ENCODE measurements around the gene DRAXIN. TPM values are rescaled to one million over a fixed set of nuclear protein-coding genes. Genes with fewer than 3 reads are reported as not detected.

The DRAXIN gene
- polyA plus RNA-seq, 1 donor: 0.42 TPM

DNA sequence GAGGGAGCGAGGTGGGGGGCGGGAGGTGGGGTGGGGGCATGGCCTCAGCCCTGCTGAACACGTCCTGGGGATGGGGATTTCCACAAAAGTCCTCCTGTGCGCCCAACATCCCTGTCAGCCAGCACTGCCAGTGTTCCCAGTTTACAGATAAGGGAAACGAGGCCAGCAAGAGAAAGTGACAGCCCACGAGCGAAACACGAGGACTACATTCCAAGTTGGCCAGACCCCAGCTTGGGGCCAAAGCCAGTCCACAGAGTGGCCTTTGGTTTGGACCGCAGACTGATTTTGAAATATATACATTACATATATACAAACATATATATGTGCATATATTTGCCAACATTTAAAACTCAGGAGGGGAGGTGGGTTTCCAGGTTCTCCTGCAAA lies 42.3 kb upstream of the DRAXIN start:
- peaks cover 28% of the 10 kb centered on the region for H3K27me3 ChIP-seq (ENCODE audit: control insufficient read depth, insufficient read depth, low read length)
- H3K4me3 ChIP-seq (ENCODE audit: low read length): no peak overlapping the region
- DNase-seq: no peak
- H3K9me3 ChIP-seq (ENCODE audit: control insufficient read depth, low read depth, low read length): no peaks in the 10 kb centered on the region
- WGBS (ENCODE audit: insufficient coverage, low lambda C conversion rate): no CpG with 5 or more reads among the region's 9 CpGs
- peaks cover 41% of the 10 kb centered on the region for H3K4me1 ChIP-seq (ENCODE audit: control insufficient read depth, insufficient read depth, low read length)
- no peak overlapping the region for H3K27ac ChIP-seq (ENCODE audit: low read length)
- H3K36me3 ChIP-seq (ENCODE audit: control insufficient read depth, insufficient read depth, low read length): peaks cover 7% of the 10 kb centered on the region

GRCh38 chr1:11649624-11650330 lies 41.7 kb upstream of the DRAXIN start:
- no peaks in the 10 kb centered on the region for H3K9me3 ChIP-seq (ENCODE audit: control insufficient read depth, low read depth, low read length)
- no peak overlapping the region for H3K4me3 ChIP-seq (ENCODE audit: low read length)
- H3K4me1 ChIP-seq (ENCODE audit: control insufficient read depth, insufficient read depth, low read length): peaks cover 41% of the 10 kb centered on the region
- H3K27me3 ChIP-seq (ENCODE audit: control insufficient read depth, insufficient read depth, low read length): peaks cover 28% of the 10 kb centered on the region
- H3K36me3 ChIP-seq (ENCODE audit: control insufficient read depth, insufficient read depth, low read length): peaks cover 7% of the 10 kb centered on the region
- no peak for DNase-seq
- no CpG with 5 or more reads among the region's 21 CpGs for WGBS (ENCODE audit: insufficient coverage, low lambda C conversion rate)
- no peak overlapping the region for H3K27ac ChIP-seq (ENCODE audit: low read length)

DNA sequence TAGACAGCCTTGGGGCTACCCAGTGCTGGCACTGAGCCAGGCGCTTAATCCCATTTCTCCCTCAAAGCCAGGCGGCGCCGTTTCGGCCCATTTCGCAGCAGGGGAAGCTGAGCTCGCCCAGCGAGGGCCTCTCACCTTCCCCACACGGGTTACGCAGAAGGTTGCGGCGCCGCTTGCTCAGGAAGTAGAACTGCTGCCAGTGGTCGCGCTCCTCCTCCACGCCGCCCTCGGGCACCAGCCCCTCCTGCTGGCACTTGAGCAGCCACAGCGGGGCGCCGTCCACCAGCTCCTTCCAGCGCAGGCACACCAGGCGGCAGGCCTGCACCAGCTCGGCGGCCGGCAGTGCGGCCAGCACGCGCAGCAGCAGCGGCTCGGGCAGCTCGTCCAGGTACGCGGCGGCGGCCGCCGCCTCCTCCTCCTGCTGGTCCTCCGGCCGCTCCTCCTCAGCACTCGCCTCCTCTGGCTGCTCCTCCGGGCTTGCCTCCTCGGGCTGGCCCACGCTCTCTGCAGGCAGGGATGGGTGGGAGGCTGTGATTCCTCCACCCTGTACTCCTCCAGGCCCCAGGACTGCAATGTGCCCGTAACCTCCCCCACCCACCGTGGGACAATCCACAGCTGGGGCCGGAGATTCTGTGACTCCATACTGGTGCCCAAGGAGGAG lies 41.0 kb upstream of the DRAXIN start:
- H3K27me3 ChIP-seq (ENCODE audit: control insufficient read depth, insufficient read depth, low read length): peaks cover 28% of the 10 kb centered on the region
- H3K27ac ChIP-seq (ENCODE audit: low read length): no peak overlapping the region
- H3K4me3 ChIP-seq (ENCODE audit: low read length): no peak overlapping the region
- no CpG with 5 or more reads among the region's 47 CpGs for WGBS (ENCODE audit: insufficient coverage, low lambda C conversion rate)
- peaks cover 45% of the 10 kb centered on the region for H3K4me1 ChIP-seq (ENCODE audit: control insufficient read depth, insufficient read depth, low read length)
- DNase-seq: peak; percentile 57 to 70
- H3K9me3 ChIP-seq (ENCODE audit: control insufficient read depth, low read depth, low read length): no peaks in the 10 kb centered on the region
- H3K36me3 ChIP-seq (ENCODE audit: control insufficient read depth, insufficient read depth, low read length): peaks cover 7% of the 10 kb centered on the region

GRCh38 chr1:11651017-11651416 lies 40.5 kb upstream of the DRAXIN start:
- Histone ChIP-seq H3K4me3 (ENCODE audit: low read length) (no peak overlapping the region), H3K4me1 (ENCODE audit: control insufficient read depth, insufficient read depth, low read length) (peaks cover 50% of the 10 kb centered on the region), H3K27me3 (ENCODE audit: control insufficient read depth, insufficient read depth, low read length) (peaks cover 30% of the 10 kb centered on the region), H3K36me3 (ENCODE audit: control insufficient read depth, insufficient read depth, low read length) (peaks cover 7% of the 10 kb centered on the region), H3K9me3 (ENCODE audit: control insufficient read depth, low read depth, low read length) (no peaks in the 10 kb centered on the region), H3K27ac (ENCODE audit: low read length) (no peak overlapping the region)
- WGBS (ENCODE audit: insufficient coverage, low lambda C conversion rate): no CpG with 5 or more reads among the region's 4 CpGs
- no peak for DNase-seq

- peak overlapping the region; percentile 23 for H3K4me3 ChIP-seq (ENCODE audit: low read length)
- no peaks in the 10 kb centered on the region for H3K9me3 ChIP-seq (ENCODE audit: control insufficient read depth, low read depth, low read length)
- H3K4me1 ChIP-seq (ENCODE audit: control insufficient read depth, insufficient read depth, low read length): peaks cover 50% of the 10 kb centered on the region
- no CpG with 5 or more reads among the region's 11 CpGs for WGBS (ENCODE audit: insufficient coverage, low lambda C conversion rate)
- H3K27me3 ChIP-seq (ENCODE audit: control insufficient read depth, insufficient read depth, low read length): peaks cover 30% of the 10 kb centered on the region
- no peak for DNase-seq
- H3K36me3 ChIP-seq (ENCODE audit: control insufficient read depth, insufficient read depth, low read length): peaks cover 10% of the 10 kb centered on the region
- peak overlapping the region; percentile 82 for H3K27ac ChIP-seq (ENCODE audit: low read length)
These were observed 39.2 kb upstream of the DRAXIN start for GRCh38 chr1:11652203-11652780.

DNA sequence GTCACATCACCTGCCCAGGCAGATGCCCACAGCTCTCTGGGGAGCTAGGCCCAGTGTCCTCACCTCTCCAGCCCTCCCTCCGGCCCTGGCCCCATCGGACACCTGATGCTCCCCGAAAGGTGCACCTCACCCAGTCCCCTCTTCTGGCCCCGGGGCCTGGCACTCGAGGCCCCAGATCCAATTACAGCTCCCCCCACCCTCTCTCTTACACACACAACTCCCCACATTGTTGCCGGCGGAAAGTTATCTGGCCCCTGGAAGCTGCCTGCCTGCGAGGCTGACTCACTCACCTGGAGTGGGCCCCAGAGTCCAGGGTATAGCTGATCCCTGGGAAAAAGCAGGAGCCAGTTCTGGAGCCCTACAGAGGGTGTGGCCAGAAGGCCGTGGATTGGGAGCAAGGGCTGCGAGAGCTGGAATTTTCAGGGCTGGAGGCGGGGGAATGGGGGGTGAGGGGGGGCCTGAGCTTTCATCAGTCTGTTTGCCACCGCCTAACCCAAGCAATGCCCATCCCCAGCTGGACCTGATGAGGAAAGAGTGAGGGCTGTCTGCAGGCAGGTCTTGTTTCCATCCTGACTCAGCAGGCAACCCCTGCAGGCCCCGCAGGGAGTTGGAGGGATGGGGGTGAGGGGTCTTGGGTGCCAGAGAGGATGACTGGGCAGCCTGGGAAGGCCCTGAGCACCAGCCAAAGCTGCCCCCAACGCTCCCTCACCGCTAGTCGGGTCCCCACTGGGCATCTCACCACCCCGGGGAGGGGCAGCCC lies 38.2 kb upstream of the DRAXIN start:
- Histone ChIP-seq H3K9me3 (ENCODE audit: control insufficient read depth, low read depth, low read length) (no peaks in the 10 kb centered on the region), H3K4me3 (ENCODE audit: low read length) (peak overlapping the region; percentile 69), H3K27me3 (ENCODE audit: control insufficient read depth, insufficient read depth, low read length) (peaks cover 28% of the 10 kb centered on the region), H3K27ac (ENCODE audit: low read length) (peak overlapping the region; percentile 91), H3K36me3 (ENCODE audit: control insufficient read depth, insufficient read depth, low read length) (peaks cover 12% of the 10 kb centered on the region), H3K4me1 (ENCODE audit: control insufficient read depth, insufficient read depth, low read length) (peaks cover 43% of the 10 kb centered on the region)
- DNase-seq: peak; percentile 93 to 96
- WGBS (ENCODE audit: insufficient coverage, low lambda C conversion rate): no CpG with 5 or more reads among the region's 17 CpGs

DNA sequence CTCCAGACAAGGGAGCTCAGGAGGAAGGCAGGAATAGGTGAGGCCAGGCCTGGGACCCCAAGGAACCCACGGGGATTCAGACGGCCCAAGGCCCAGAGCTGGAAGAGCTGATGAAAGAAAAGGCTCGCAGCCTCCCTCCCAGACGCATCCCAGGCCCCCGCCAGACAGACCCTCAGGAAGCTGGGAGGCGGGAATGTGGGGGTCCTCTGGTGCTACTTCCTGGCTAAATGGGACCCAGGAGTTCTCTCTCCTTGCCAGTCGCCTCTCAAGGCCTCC lies 37.7 kb upstream of the DRAXIN start:
- WGBS (ENCODE audit: insufficient coverage, low lambda C conversion rate): no CpG with 5 or more reads among the region's 7 CpGs
- Histone ChIP-seq H3K4me3 (ENCODE audit: low read length) (peak overlapping the region; percentile 69), H3K27ac (ENCODE audit: low read length) (peak overlapping the region; percentile 91), H3K9me3 (ENCODE audit: control insufficient read depth, low read depth, low read length) (no peaks in the 10 kb centered on the region), H3K27me3 (ENCODE audit: control insufficient read depth, insufficient read depth, low read length) (peaks cover 22% of the 10 kb centered on the region), H3K36me3 (ENCODE audit: control insufficient read depth, insufficient read depth, low read length) (peaks cover 15% of the 10 kb centered on the region), H3K4me1 (ENCODE audit: control insufficient read depth, insufficient read depth, low read length) (peaks cover 39% of the 10 kb centered on the region)
- no peak for DNase-seq

DNA sequence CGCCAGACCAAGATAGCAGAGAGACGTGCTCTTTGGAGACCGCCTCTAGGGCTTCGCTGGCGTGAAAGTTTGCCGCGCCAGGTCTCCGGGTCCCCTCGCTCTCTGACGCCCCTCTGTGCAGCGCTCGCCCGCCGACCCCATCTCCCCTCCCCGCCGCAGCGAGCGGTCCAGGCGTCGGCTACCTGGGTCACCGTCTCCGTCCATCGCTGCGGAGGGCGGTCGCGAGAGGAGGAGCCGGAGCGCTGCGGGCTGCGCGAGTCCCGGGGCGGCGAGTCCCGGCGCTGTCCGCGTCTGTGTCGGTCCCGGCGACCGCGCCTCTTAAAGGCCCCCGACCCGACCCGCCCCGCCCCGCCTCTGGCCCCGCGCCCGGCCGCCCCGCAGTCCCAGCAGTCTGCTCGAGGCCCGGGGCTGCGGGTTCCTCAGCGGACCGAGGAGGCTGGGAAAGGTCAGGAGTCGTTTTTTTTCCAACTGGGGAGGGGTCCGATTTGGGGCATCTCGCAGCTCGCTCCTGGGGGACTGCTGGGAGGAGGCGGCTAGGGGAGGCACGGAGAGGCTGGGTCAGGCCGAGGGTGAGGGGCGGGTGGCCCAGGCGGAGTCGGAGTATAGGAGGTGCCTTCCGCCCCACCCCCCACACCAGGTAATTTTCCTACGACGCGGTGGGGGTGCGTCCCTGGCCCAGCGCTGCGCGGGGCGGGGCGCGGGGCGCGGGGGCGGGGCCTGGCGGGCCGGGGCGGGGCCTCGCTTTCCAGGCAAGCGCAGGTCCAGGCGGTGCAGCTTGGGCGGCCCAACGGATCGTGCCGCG lies 37.2 kb upstream of the DRAXIN start, which contains the start of the genes FBXO2 and FBXO44:
FBXO2 (minus strand) TSS at position 293 of the 802 bp plus-strand sequence; CDS start at position 204, 89 bp downstream.
FBXO44 (plus strand) TSS at position 741 of the 802 bp plus-strand sequence. CDS start 959 bp downstream, outside the sequence.
- Histone ChIP-seq H3K36me3 (ENCODE audit: control insufficient read depth, insufficient read depth, low read length) (peaks cover 15% of the 10 kb centered on the region), H3K27ac (ENCODE audit: low read length) (peak within 1 kb of the TSS; percentile 91), H3K9me3 (ENCODE audit: control insufficient read depth, low read depth, low read length) (no peaks in the 10 kb centered on the region), H3K4me3 (ENCODE audit: low read length) (peak within 1 kb of the TSS; percentile 69), H3K4me1 (ENCODE audit: control insufficient read depth, insufficient read depth, low read length) (peaks cover 38% of the 10 kb centered on the region), H3K27me3 (ENCODE audit: control insufficient read depth, insufficient read depth, low read length) (peaks cover 19% of the 10 kb centered on the region)
- peak; percentile 54 to 77 for DNase-seq
- WGBS (ENCODE audit: insufficient coverage, low lambda C conversion rate): no CpG with 5 or more reads among the region's 94 CpGs

GRCh38 chr1:11654939-11655808 lies 36.3 kb upstream of the DRAXIN start:
- Histone ChIP-seq H3K27ac (ENCODE audit: low read length) (no peak overlapping the region), H3K27me3 (ENCODE audit: control insufficient read depth, insufficient read depth, low read length) (peaks cover 12% of the 10 kb centered on the region), H3K9me3 (ENCODE audit: control insufficient read depth, low read depth, low read length) (no peaks in the 10 kb centered on the region), H3K4me1 (ENCODE audit: control insufficient read depth, insufficient read depth, low read length) (peaks cover 33% of the 10 kb centered on the region), H3K4me3 (ENCODE audit: low read length) (peak overlapping the region; percentile 50), H3K36me3 (ENCODE audit: control insufficient read depth, insufficient read depth, low read length) (peaks cover 15% of the 10 kb centered on the region)
- no peak for DNase-seq
- no CpG with 5 or more reads among the region's 45 CpGs for WGBS (ENCODE audit: insufficient coverage, low lambda C conversion rate)
